Gastrocnemius medialis (tissue), 4 donors: ENCODE results near the gene NFE2L3. TPM values are rescaled to one million over a fixed set of nuclear protein-coding genes. Genes with fewer than 3 reads are reported as not detected.

Source experiments
- ATAC-seq, 2 donors: fragments of 150-250 bp; one replicate each; pipeline ENCODE4 v1.9.1; 2016
- DNase-seq, 2 donors: peaks; one replicate each; pipeline ENCODE4 v3.0.0-alpha.2; 2019
- H3K27ac ChIP-seq, 4 donors: fragments of 200-600 bp; sonication (generic); 1 replicate in 1 of 4; 2 replicates in 3 of 4; pipeline ENCODE4 v1.5.1; 2016 to 2018; ENCODE audit warnings: mild to moderate bottlenecking in 2 of 4, moderate library complexity in 1 of 4
- H3K27me3 ChIP-seq, 3 donors: fragments of 200-600 bp; sonication (generic) in 2 of 3; 1 replicate in 1 of 3; 2 replicates in 2 of 3; pipeline versions ENCODE4 v1.5.1 to v1.6.0; 2016 to 2019; ENCODE audit warnings: mild to moderate bottlenecking in 1 of 3, moderate library complexity in 1 of 3
- H3K36me3 ChIP-seq, 2 donors: fragments of 200-600 bp; sonication (generic) in 1 of 2; one replicate each; pipeline ENCODE4 v1.5.1; 2017 to 2018
- H3K4me1 ChIP-seq, 2 donors: fragments of 200-600 bp; sonication (generic) in 1 of 2; one replicate each; pipeline ENCODE4 v1.5.1; 2016 to 2017; ENCODE audit warnings: mild to moderate bottlenecking in 2 of 2
- H3K4me3 ChIP-seq, 4 donors: fragments of 200-600 bp; sonication (generic) in 3 of 4; 1 replicate in 1 of 4; 2 replicates in 3 of 4; pipeline ENCODE4 v1.5.1; 2016 to 2019; ENCODE audit warnings: mild to moderate bottlenecking in 2 of 4
- H3K9me3 ChIP-seq, 3 donors: fragments of 200-600 bp; sonication (generic) in 2 of 3; 1 replicate in 1 of 3; 2 replicates in 2 of 3; pipeline ENCODE4 v1.5.1; 2016 to 2019
- CTCF ChIP-seq, 5 experiments: fragments of 450-650 bp in 3 of 5; fragments of 200-600 bp in 2 of 5; sonication (generic) in 2 of 5; IDR thresholded peaks in 4 of 5; conservative IDR thresholded peaks in 1 of 5; 1 replicate in 4 of 5; 2 replicates in 1 of 5; pipeline ENCODE4 v1.5.1; 2016 to 2019; ENCODE audit warnings: antibody characterized with exemption in 5 of 5, mild to moderate bottlenecking in 3 of 5, moderate library complexity in 3 of 5
- POLR2A ChIP-seq, 2 donors: fragments of 450-650 bp; IDR thresholded peaks; one replicate each; pipeline ENCODE4 v1.6.1; 2017; ENCODE audit warnings: antibody characterized with exemption in 2 of 2, mild to moderate bottlenecking in 2 of 2, moderate library complexity in 2 of 2
- in situ Hi-C, 4 donors: fragments of 200-750 bp; cut with MboI; loops; one replicate each; pipeline versions ENCODE4 v1.15.0 to v1.8.0; 2017; ENCODE audit warnings: low sequenced_read_pairs in 4 of 4
- intact Hi-C: fragments of 100-400 bp; cut with DNase I; formaldehyde crosslinking; loops from one replicate; pipeline ENCODE4 v1.15.1; 2023; ENCODE audit warnings: low total_unique reads
- total RNA-seq, 4 donors: library from RNA; depleted of rRNA; stranded (reverse); fragments of >200 nt; gene quantifications; one replicate each; pipeline versions ENCODE4 v1.1.0 to v1.2.3, GENCODE V29; 2016

The NFE2L3 gene
- total RNA-seq, 4 donors from 2014 or later, result 1.1 to 6.2 (median 1.7) TPM

- ATAC-seq, result peak in 1 of 2 donors; percentile 23
- in situ Hi-C loops, result no loop called here
Measured at GRCh38 chr7:26166684-26167266, 14.8 kb downstream of the NFE2L3 start.

GRCh38 chr7:26167303-26167934, 15.4 kb downstream of the NFE2L3 start:
- DNase-seq, result no peak
- in situ Hi-C loops, result no loop called here
- H3K4me3 ChIP-seq, result no peak overlapping the region
- peaks cover 0 to 47% of the 10 kb centered on the region in 2 donors for H3K36me3 ChIP-seq
- peak in 1 of 2 donors; percentile 23 for ATAC-seq
- H3K9me3 ChIP-seq, result no peaks in the 10 kb centered on the region
- no peaks in the 10 kb centered on the region for H3K27me3 ChIP-seq
- no peak overlapping the region for H3K27ac ChIP-seq
- no peaks in the 10 kb centered on the region for H3K4me1 ChIP-seq
- TF ChIP-seq CTCF (IDR thresholded peaks at IDR 0.05 in 4 of 5, conservative IDR thresholded peaks at IDR 0.05 in 1 of 5) (no peak), POLR2A (IDR thresholded peaks at IDR 0.05) (no peak)
- intact Hi-C loops, result no loop called here

More at GRCh38 chr7:26166684-26167266, 14.8 kb downstream of the NFE2L3 start:
- H3K9me3 ChIP-seq, result no peaks in the 10 kb centered on the region
- H3K36me3 ChIP-seq, result peaks cover 0 to 42% of the 10 kb centered on the region in 2 donors
- no peak overlapping the region for H3K27ac ChIP-seq
- no peak for DNase-seq
- intact Hi-C loops, result no loop called here
- TF ChIP-seq POLR2A (IDR thresholded peaks at IDR 0.05) (no peak), CTCF (IDR thresholded peaks at IDR 0.05 in 4 of 5, conservative IDR thresholded peaks at IDR 0.05 in 1 of 5) (no peak)
- H3K4me1 ChIP-seq, result no peaks in the 10 kb centered on the region
- no peaks in the 10 kb centered on the region for H3K27me3 ChIP-seq
- H3K4me3 ChIP-seq, result no peak overlapping the region

GRCh38 chr7:26168458-26169023, 16.5 kb downstream of the NFE2L3 start:
- H3K9me3 ChIP-seq, result no peaks in the 10 kb centered on the region
- ATAC-seq, result no peak
- DNase-seq, result no peak
- H3K27ac ChIP-seq, result no peak overlapping the region
- in situ Hi-C loops (no loop called here), intact Hi-C loops (no loop called here)
- peaks cover 0 to 55% of the 10 kb centered on the region in 2 donors for H3K36me3 ChIP-seq
- TF ChIP-seq CTCF (IDR thresholded peaks at IDR 0.05 in 4 of 5, conservative IDR thresholded peaks at IDR 0.05 in 1 of 5) (no peak), POLR2A (IDR thresholded peaks at IDR 0.05) (no peak)
- no peaks in the 10 kb centered on the region for H3K4me1 ChIP-seq
- no peak overlapping the region for H3K4me3 ChIP-seq
- no peaks in the 10 kb centered on the region for H3K27me3 ChIP-seq

- ATAC-seq, result peak in 1 of 2 donors; percentile 12
- no peak overlapping the region for H3K4me3 ChIP-seq
- H3K27ac ChIP-seq, result no peak overlapping the region
- no peaks in the 10 kb centered on the region for H3K9me3 ChIP-seq
- H3K36me3 ChIP-seq, result peaks cover 0 to 63% of the 10 kb centered on the region in 2 donors
- H3K27me3 ChIP-seq, result no peaks in the 10 kb centered on the region
- TF ChIP-seq CTCF (IDR thresholded peaks at IDR 0.05 in 4 of 5, conservative IDR thresholded peaks at IDR 0.05 in 1 of 5) (no peak), POLR2A (IDR thresholded peaks at IDR 0.05) (no peak)
- intact Hi-C loops, result no loop called here
- no peak for DNase-seq
- no peaks in the 10 kb centered on the region for H3K4me1 ChIP-seq
- in situ Hi-C loops, result no loop called here
Measured at GRCh38 chr7:26169271-26169670, 17.3 kb downstream of the NFE2L3 start.
